SU-DHL-6 (cell line): ENCODE measurements around the gene ZNF487.

Experiments used
- EZH2phosphoT487 ChIP-seq: fragments of 200-600 bp; sonication (generic), shearing (Covaris generic); conservative IDR thresholded peaks from 2 replicates; pipeline ENCODE4 v1.6.1; 2018; ENCODE audit warnings: mild to moderate bottlenecking, antibody characterized with exemption, low read length, moderate library complexity, mixed read lengths
- TF ChIP-seq, protein P1 (sequence below): fragments of 200-600 bp; sonication (generic); IDR thresholded peaks from one replicate; pipeline ENCODE4 v1.5.1; 2017; ENCODE audit warnings: antibody characterized with exemption, mild to moderate bottlenecking, low read length, moderate library complexity; ENCODE audit not compliant: insufficient read depth, poor library complexity, severe bottlenecking

DNA sequence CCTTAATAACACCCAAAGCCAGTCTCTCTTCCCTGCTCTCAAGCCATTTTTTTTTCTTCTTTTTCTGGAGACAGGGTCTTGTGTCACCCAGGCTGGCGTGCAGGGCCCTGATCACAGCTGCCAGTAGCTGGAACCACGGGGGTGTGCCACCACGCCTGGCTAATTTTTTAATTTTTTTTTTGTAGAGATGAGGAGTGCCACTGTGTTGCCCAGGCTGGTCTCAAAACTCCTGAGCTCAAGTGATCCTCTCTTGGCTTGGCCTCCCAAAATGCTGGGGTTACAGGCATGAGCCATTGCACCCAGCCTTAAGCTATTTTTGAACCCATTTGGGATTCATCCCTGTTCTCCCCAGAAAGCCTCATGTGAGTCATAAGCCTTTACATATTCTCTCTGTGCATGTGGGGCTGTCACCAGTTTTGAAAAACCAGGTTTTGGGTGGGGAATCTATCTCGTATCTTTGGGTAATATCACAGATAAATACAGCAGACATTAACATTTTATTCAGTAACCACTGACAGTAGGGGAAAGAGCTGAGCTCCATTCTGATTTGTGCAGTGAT lies 15.5 kb downstream of the ZNF487 start:
- TF ChIP-seq, protein P1, sequence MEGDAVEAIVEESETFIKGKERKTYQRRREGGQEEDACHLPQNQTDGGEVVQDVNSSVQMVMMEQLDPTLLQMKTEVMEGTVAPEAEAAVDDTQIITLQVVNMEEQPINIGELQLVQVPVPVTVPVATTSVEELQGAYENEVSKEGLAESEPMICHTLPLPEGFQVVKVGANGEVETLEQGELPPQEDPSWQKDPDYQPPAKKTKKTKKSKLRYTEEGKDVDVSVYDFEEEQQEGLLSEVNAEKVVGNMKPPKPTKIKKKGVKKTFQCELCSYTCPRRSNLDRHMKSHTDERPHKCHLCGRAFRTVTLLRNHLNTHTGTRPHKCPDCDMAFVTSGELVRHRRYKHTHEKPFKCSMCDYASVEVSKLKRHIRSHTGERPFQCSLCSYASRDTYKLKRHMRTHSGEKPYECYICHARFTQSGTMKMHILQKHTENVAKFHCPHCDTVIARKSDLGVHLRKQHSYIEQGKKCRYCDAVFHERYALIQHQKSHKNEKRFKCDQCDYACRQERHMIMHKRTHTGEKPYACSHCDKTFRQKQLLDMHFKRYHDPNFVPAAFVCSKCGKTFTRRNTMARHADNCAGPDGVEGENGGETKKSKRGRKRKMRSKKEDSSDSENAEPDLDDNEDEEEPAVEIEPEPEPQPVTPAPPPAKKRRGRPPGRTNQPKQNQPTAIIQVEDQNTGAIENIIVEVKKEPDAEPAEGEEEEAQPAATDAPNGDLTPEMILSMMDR, result no peak
- no peak for TF ChIP-seq EZH2phosphoT487
